HepG2 (cell line): ENCODE measurements around the gene SNAI3. TPM values are rescaled to one million over a fixed set of nuclear protein-coding genes. Genes with fewer than 3 reads are reported as not detected.
A peak's percentile ranks its signal among the peaks of the same experiment; 100 is the strongest.

ENCODE experiments used
- CCAR2 ChIP-seq: fragments of 200-400 bp; formaldehyde crosslinking; optimal IDR thresholded peaks from 2 replicates; pipeline ENCODE3; 2018; ENCODE audit warnings: low read depth, mild to moderate bottlenecking, low read length, moderate library complexity
- GLMP ChIP-seq: sonication (generic); formaldehyde crosslinking; IDR thresholded peaks from 2 replicates; pipeline ENCODE4 v1.9.0; 2021; ENCODE audit warnings: missing genetic modification reagents, mild to moderate bottlenecking, borderline replicate concordance
- HNRNPH1 ChIP-seq: fragments of 200-400 bp; formaldehyde crosslinking; optimal IDR thresholded peaks from 2 replicates; pipeline ENCODE3; 2017; ENCODE audit warnings: mild to moderate bottlenecking, low read depth, low read length
- NFAT5 ChIP-seq: sonication (generic); formaldehyde crosslinking; IDR thresholded peaks from 2 replicates; pipeline ENCODE4 v1.4.0; 2020; ENCODE audit warnings: missing genetic modification reagents
- PRMT3 ChIP-seq: sonication (generic); formaldehyde crosslinking; IDR thresholded peaks from 2 replicates; pipeline ENCODE4 v1.8.1; 2022; ENCODE audit warnings: low read depth, mild to moderate bottlenecking, moderate library complexity, missing genetic modification reagents, borderline replicate concordance
- SP5 ChIP-seq: IDR thresholded peaks from 2 replicates; pipeline ENCODE4 v1.6.1; 2016; ENCODE audit warnings: low read depth, borderline replicate concordance
- SRY ChIP-seq: sonication (generic); formaldehyde crosslinking; IDR thresholded peaks from 2 replicates; pipeline ENCODE4 v1.8.0; 2022; ENCODE audit warnings: mild to moderate bottlenecking, missing genetic modification reagents
- TEAD3 ChIP-seq: optimal IDR thresholded peaks from 2 replicates; pipeline ENCODE3; 2016; ENCODE audit warnings: borderline replicate concordance
- YEATS2 ChIP-seq: sonication (generic); formaldehyde crosslinking; IDR thresholded peaks from 2 replicates; pipeline ENCODE4 v1.4.0; 2020; ENCODE audit warnings: missing genetic modification reagents, borderline replicate concordance
- ZBTB20 ChIP-seq: sonication (generic); formaldehyde crosslinking; IDR thresholded peaks from 2 replicates; pipeline ENCODE4 v1.8.1; 2023; ENCODE audit warnings: missing genetic modification reagents, low read depth, mild to moderate bottlenecking, borderline replicate concordance
- ZFP91 ChIP-seq: sonication (generic); formaldehyde crosslinking; IDR thresholded peaks from 2 replicates; pipeline ENCODE4 v1.9.0; 2022; ENCODE audit warnings: missing genetic modification reagents, mild to moderate bottlenecking, borderline replicate concordance
- polyA plus RNA-seq, 8 experiments: library from polyadenylated mRNA; depleted of rRNA in 3 of 8; stranded (reverse) in 7 of 8; unstranded in 1 of 8; fragments of >200 nt; fragmentation: Illumina TruSeq in 4 of 8; extraction: Trizol in 4 of 8; gene quantifications; 2 replicates each; pipeline versions ENCODE4 v1.2.1 to v1.2.3, GENCODE V29; 2011 to 2016; ENCODE audit warnings: low read depth in 4 of 8, missing spikeins in 1 of 8, mixed read lengths in 1 of 8; ENCODE audit not compliant: insufficient read depth in 1 of 8
- total RNA-seq, 5 experiments: library from RNA; depleted of rRNA; stranded (reverse); fragments of >200 nt; fragmentation: Illumina TruSeq; extraction: Trizol; gene quantifications; 2 replicates each; pipeline ENCODE4 v1.2.3, GENCODE V29; 2016; ENCODE audit warnings: low read depth in 1 of 5
- TF ChIP-seq, protein P1 (sequence below): sonication (generic); formaldehyde crosslinking; IDR thresholded peaks from 2 replicates; pipeline ENCODE4 v1.4.0; 2020; ENCODE audit warnings: mild to moderate bottlenecking, missing genetic modification reagents
- TF ChIP-seq, protein P2 (sequence below): sonication (generic); formaldehyde crosslinking; IDR thresholded peaks from 2 replicates; pipeline ENCODE4 v1.5.1; 2020; ENCODE audit warnings: mild to moderate bottlenecking, missing genetic modification reagents, moderate library complexity
- TF ChIP-seq, protein P3 (sequence below): IDR thresholded peaks from 2 replicates; pipeline ENCODE4 v1.6.1; 2012; ENCODE audit warnings: inconsistent platforms

Gene SNAI3
- total and polyA plus RNA-seq, 2 of the 13 experiments (the other 11 are each of a cell fraction or from before 2014, with no cell fraction given) = 0.09 to 0.18 TPM

GRCh38 chr16:88700636-88701482 lies 14.6 kb upstream of the SNAI3 start (continued):
- TF ChIP-seq NFAT5 (CRISPR knock-in tag) (no peak), TEAD3 (no peak), GLMP (CRISPR knock-in tag) (no peak), PRMT3 (no peak), HNRNPH1 (no peak), CCAR2 (no peak), ZFP91 (CRISPR knock-in tag) (no peak; the same call in 1 of the 2 replicates), SP5 (CRISPR knock-in tag) (peak; percentile 60; the same call in 1 of the 2 replicates), ZBTB20 (CRISPR knock-in tag) (peak; percentile 88), SRY (CRISPR knock-in tag) (no peak; the same call in 1 of the 2 replicates), YEATS2 (CRISPR knock-in tag) (peak; percentile 86; the same call in 1 of the 2 replicates)
- TF ChIP-seq, protein P1, sequence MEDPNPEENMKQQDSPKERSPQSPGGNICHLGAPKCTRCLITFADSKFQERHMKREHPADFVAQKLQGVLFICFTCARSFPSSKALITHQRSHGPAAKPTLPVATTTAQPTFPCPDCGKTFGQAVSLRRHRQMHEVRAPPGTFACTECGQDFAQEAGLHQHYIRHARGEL (CRISPR knock-in tag) = no peak
- TF ChIP-seq, protein P2, sequence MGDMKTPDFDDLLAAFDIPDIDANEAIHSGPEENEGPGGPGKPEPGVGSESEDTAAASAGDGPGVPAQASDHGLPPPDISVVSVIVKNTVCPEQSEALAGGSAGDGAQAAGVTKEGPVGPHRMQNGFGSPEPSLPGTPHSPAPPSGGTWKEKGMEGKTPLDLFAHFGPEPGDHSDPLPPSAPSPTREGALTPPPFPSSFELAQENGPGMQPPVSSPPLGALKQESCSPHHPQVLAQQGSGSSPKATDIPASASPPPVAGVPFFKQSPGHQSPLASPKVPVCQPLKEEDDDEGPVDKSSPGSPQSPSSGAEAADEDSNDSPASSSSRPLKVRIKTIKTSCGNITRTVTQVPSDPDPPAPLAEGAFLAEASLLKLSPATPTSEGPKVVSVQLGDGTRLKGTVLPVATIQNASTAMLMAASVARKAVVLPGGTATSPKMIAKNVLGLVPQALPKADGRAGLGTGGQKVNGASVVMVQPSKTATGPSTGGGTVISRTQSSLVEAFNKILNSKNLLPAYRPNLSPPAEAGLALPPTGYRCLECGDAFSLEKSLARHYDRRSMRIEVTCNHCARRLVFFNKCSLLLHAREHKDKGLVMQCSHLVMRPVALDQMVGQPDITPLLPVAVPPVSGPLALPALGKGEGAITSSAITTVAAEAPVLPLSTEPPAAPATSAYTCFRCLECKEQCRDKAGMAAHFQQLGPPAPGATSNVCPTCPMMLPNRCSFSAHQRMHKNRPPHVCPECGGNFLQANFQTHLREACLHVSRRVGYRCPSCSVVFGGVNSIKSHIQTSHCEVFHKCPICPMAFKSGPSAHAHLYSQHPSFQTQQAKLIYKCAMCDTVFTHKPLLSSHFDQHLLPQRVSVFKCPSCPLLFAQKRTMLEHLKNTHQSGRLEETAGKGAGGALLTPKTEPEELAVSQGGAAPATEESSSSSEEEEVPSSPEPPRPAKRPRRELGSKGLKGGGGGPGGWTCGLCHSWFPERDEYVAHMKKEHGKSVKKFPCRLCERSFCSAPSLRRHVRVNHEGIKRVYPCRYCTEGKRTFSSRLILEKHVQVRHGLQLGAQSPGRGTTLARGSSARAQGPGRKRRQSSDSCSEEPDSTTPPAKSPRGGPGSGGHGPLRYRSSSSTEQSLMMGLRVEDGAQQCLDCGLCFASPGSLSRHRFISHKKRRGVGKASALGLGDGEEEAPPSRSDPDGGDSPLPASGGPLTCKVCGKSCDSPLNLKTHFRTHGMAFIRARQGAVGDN (CRISPR knock-in tag) = peak; percentile 96
- TF ChIP-seq, protein P3, sequence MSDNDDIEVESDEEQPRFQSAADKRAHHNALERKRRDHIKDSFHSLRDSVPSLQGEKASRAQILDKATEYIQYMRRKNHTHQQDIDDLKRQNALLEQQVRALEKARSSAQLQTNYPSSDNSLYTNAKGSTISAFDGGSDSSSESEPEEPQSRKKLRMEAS = peak; percentile 83
